Measurements from ENCODE around the gene ZC3H14. TPM values are rescaled to one million over a fixed set of nuclear protein-coding genes. Genes with fewer than 3 reads are reported as not detected.

Gene ZC3H14
- total RNA-seq, 1 donor from 2014 or later: 49.4 TPM

DNA sequence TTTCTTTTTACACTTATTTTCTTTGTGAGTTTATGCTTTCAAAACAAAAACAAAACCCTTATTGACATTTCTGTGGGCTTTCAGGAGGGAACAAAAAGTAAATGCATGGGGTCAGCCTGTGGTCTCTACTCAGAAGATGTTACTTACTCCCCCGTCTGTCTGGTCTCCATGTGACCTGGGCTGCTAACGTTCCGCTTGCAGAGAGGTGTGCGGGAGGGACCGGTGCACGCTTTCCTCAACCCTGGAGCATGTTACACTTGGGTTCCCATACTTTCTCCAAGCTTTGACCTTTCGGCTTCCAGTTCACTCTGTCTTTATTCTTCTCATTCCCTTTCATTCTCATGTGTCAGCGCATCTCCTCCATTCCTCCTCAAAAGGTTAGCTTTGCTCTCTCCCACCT lies 36.5 kb downstream of the ZC3H14 start:
- no peak for ATAC-seq
- intact Hi-C loops (cut with micrococcal nuclease): no loop called here
- DNase-seq: no peak

DNA sequence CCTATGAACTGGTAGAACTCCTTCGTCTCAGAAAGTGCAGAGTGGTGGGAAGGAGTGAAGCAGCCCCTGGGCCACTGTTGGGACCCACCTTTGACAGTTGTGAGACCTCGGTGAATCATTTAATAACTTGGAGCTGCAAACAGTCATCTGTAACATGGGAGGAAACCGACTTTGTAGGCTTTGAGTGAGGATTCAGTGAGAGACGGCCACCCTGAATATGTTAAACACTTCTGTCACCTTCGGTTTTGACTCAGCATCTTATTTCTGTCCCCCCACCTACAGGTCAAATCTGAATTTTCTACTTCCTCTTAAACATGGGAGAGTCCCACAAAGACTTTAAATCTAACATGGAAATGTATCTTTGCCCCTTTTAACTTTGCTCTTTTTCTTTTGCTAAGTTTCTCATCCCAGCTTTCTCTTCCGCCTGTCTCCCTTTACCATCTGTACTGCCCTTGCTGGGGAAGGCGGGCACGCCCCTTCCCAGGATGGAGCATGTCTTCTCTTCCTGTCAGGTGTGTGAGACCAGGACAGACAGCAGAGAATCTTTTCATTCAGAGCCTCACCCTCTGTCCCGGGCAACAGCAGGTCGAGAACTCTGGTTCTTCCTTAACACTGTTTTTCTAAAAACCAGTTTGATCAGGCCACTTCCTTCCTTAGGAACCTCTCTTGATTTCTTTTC lies 37.1 kb downstream of the ZC3H14 start:
- intact Hi-C loops (cut with micrococcal nuclease): no loop called here
- ATAC-seq: no peak
- no peak for DNase-seq

DNA sequence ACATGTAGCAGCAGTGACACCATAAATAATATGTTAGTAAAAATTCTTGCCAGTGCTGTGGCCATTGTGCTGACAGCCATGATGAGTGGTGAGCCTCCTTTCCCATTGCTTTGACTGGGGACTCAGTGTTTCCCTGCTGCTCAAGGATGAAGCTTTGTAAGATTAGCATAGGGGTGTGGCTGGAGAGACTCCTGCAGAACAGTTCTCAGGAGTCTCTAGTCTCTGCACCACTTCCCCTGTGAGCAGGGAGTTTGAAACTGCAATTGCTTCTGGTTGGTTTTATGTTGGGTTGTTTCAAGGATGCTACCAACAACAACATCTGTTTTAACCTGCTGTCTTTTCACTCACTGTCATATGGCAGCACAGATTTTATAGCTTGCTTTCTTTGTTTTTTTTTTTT lies 41.4 kb downstream of the ZC3H14 start:
- ATAC-seq (no peak), DNase-seq (no peak)
- intact Hi-C loops (cut with micrococcal nuclease): no loop called here

DNA sequence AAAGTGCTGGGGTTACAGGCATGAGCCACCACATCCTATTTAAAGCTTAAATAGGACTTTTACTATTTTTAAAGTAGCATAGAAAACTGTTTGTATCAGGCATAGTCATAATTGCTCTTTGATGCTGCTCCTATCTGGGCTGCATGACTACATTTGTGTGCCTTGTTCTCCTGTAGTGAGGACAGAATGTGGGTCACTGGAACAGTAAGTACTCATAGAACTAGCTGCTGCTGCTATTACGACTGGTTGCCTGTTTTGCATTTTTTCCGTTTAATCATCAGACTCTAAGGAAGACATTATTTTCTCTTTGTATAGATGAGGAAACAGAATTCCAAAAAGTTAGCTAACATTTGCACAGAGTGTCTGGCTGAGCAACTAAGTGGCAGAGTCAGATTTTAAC lies 42.8 kb downstream of the ZC3H14 start:
- intact Hi-C loops (cut with micrococcal nuclease): no loop called here
- no peak for DNase-seq
- no peak for ATAC-seq

DNA sequence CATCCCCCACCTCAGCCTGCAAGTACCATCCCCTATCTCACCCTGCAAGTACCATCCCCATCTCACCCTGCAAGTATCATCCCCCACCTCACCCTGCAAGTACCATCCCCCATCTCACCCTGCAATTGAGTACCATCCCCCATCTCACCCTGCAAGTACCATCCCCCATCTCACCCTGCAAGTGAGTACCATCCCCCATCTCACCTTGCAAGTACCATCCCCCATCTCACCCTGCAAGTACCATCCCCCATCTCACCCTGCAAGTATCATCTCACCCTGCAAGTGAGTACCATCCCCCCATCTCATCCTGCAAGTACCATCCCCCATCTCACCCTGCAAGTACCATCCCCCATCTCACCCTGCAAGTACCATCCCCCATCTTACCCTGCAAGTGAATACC lies 45.0 kb downstream of the ZC3H14 start:
- intact Hi-C loops (cut with micrococcal nuclease): no loop called here
- DNase-seq (no peak), ATAC-seq (no peak)

DNA sequence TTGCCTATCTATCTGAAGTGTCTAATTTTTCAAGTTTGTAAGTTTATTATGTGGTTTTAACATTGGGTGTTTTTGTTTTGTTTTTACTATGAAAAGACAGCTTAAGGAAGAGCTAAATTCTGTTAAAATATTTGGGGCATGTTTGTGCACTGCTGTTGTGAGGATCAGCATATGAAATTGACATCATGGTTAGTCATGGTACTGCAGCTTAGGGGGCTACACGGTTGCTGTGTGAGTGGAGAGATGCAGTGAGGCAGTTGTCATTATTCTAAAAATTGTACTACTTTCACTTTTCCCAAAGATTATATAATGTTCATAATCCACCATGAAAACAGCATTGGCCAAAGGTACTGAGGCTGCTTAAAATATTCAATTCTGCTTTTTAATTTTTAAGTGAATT lies 49.0 kb downstream of the ZC3H14 start:
- DNase-seq (no peak), ATAC-seq (no peak)
- intact Hi-C loops (cut with micrococcal nuclease): no loop called here

DNA sequence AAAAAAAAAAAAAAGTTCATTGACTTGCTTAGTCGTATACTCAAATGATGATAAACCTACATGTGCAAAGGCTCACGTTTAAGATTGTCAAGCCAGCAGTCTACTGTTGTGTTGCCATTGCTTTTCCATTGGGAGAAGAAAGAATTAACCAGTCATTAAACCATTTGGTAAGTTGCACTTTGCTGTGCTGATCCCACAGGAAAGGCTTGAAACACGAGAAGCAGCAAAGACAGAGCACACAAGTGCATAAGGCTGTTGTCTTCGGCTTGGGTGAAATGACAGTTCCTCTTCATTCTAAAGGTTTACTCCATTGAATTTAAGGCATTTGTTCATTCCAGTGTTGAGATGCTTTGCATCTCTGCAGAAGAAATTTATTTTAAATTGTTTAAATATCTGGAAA lies 50.1 kb downstream of the ZC3H14 start:
- no peak for DNase-seq
- intact Hi-C loops (cut with micrococcal nuclease): no loop called here
- ATAC-seq: no peak

DNA sequence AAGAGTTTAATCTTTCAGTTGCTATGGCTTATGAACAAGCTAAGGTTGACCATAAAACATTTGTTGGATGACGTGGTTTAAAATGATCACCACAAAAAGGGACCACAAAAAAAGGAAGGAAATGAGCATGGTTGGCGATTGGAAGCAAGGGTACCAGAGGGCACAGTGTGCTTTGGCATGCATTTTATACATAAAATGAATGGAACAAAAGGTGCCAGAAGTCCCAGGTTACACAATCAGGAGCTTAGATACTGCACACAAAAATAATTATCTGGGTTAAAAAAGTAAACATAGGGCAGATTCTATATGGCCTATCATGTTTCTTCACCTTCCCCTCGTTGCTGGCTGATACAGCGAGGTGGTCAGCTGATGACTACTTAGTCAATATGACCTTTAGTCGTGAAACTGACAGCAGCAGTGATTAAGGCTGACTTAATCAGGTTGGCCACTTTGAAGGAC lies 50.7 kb downstream of the ZC3H14 start:
- ATAC-seq: peak; percentile 50
- intact Hi-C loops (cut with micrococcal nuclease): no loop called here
- no peak for DNase-seq

DNA sequence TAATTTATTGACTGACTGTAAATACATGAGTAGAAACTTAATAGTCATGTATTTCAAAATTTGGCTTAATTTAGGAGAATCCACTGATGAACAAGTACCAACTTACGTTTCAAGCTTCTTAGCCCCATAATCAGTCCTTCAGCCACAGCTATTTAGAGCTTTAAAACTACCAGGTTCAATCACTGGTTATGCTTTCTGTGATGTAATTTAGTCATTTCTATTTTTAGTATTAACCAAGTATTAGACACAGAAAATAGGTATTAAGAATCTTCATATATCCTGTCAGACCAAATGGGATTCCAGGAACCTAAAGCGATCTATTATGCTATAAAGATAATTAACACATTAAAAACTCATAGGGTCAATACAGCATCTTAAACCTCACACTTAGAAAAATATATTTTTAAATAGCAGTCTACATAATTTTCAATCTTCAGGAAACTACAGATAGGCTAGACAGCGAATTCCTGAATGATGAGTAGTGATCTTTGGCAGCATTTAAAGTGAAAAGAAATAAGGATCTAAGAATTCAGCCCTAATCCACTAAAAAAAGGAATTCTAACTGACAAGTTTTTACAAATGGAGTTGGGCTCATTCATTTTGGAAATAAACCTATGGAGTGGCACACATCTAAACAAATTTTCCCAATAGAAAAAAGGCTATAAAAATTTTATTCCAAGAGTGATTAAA lies 51.5 kb downstream of the ZC3H14 start:
- no peak for ATAC-seq
- intact Hi-C loops (cut with micrococcal nuclease): no loop called here
- no peak for DNase-seq

DNA sequence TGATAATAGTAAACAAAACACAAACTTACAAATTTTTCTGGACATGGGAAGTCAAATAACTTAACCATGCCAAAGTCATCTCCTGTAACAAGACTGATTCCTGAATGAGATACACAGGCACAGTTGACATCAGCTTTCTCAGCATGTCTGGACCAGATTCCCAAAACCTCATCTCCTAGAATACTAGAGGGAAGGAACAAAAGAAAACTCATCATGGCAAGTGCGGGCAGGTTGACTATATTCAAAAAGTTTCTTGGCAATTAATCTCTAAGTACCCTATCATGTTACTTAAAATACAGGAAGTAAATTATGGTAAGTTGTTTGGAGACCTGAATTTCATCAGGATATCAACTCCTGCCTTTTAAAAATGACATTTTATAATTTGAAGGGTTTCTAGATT lies 53.9 kb downstream of the ZC3H14 start:
- ATAC-seq (no peak), DNase-seq (no peak)
- intact Hi-C loops (cut with micrococcal nuclease): no loop called here

DNA sequence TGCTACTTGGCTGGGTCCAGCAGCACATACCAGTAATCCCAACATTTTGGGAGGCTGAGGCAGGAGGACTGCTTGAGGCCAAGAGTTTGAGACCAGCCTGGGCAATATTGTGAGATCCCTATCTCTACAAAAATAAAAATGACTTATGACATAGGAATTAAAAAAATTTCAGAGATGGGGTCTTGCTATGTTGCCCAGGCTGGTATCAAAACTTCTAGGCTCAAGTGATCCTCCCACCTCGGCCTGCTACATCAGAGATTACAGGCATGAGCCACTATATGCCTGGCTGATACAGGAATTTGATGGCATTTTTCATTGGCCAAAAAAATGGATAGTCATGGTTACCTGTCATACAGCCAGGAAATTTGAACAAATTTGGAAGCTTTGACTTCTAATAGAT lies 54.6 kb downstream of the ZC3H14 start:
- ATAC-seq (no peak), DNase-seq (no peak)

DNA sequence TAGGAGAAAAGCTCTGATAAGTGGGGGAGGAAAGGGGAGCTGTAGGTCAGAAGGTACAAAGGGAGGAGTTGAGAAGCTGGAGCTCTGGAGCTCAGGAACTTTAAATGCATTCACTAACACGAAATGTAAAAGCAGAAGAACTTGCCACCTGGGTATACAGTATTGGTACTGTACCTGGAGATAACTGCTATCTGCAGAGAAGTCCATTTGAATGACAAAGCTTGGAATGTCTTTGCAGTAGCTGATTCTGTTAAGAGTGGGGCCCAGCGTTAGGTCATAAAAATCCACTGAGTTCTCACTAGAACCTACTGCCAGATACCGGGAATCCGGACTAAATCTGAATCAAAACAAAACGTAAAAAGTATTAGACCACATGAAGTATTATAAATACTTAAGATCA lies 55.6 kb downstream of the ZC3H14 start:
- no peak for ATAC-seq
- DNase-seq: no peak
- intact Hi-C loops (cut with micrococcal nuclease): no loop called here

More for the DNA sequence above, 54.6 kb downstream of the ZC3H14 start:
- intact Hi-C loops (cut with micrococcal nuclease): no loop called here

DNA sequence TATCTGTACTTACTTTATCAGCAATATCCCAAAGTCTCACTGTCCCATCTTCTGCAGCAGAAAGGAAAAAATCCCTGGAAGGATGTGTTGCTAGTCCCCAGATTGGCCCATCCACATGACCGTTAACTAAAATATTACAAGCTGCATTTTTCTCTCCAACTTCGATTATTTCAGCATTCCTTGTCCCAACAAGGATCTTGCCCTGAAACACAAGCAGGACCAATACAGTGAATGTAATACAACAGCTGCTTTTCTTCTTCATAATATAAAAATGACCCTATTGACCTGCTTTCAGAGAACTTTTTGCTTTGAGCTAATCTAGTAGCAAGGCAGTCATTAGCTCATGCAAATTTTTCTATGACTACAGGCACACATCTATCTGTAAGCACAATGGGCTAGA lies 58.3 kb downstream of the ZC3H14 start:
- intact Hi-C loops (cut with micrococcal nuclease): no loop called here
- DNase-seq (no peak), ATAC-seq (no peak)

DNA sequence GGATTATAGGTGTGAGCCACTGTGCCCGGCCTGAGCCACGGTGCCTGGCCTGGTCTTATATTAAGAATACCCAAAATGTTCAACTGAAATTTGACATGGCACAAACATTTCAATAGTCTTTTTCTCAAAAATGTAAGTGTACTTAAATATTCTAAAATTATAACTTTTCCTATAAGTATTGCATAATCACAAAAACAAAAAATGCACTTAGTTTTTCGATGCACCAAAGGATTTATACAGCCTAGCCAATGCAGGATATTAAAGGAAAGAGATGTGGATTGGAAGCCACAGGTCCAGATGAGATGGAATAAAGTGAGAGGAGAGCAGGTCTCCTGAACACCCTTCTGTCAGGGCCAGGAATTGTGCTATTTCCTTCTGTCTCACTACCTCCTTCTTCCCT lies 62.8 kb downstream of the ZC3H14 start:
- intact Hi-C loops (cut with micrococcal nuclease): no loop called here
- no peak for DNase-seq

DNA sequence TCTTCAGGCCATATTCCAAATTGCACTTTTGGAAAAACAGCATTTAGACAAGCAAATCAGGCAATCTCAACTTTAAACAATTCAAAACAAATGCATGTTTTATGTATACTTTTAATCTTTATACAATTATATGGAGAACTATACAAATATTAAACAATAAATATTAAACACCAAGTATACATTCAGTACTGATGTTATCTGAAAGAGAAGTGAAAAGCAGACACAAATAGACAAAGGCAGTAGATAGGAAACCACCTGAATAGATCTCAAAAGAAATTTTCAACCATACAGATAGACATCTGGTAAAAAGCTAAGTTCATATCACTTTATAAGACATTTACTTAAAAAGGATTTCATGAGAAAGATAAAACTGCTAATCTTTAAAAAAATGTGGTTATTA lies 65.2 kb downstream of the ZC3H14 start:
- ATAC-seq: no peak
- no peak for DNase-seq
- intact Hi-C loops (cut with micrococcal nuclease): no loop called here

More for the DNA sequence above, 62.8 kb downstream of the ZC3H14 start:
- ATAC-seq: no peak

DNA sequence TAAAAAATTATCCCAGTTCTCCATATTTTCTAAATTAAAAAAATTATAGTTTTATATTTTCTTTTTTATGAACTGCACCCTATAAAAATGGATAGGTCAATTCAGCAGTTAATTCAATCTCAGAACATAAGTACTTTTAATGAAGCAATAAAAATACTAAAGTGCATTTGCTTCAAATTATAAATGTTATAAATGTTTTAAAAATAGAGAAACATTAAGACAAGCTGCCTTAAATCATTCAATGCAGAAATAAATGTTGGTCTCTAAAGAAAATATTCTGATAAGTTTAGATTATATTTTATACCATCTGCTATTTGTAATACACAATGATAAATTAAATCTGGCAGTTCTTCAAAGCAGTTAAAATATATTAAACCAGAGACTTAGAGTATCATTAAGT lies 65.6 kb downstream of the ZC3H14 start:
- ATAC-seq (no peak), DNase-seq (no peak)
- intact Hi-C loops (cut with micrococcal nuclease): no loop called here

DNA sequence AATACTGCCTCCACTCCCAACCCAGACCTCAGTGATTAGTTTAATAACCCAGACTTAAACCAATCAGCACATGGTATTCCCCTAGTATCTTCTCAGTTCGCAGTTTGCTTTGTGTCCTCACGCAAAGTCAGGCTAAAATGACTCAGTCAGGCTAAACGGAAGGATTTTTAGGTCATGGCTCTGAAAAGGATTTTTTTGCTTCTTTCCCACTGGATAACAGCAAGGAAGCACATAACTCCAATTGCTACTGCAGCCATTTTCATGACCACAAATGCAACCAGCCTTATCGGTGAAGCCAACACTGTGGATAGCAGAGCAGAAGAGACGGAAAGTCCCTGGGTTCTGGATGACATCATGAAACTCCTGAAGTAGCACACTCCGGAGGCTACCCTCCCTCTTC lies 67.7 kb downstream of the ZC3H14 start:
- no peak for ATAC-seq
- DNase-seq: no peak
- intact Hi-C loops (cut with micrococcal nuclease): no loop called here

DNA sequence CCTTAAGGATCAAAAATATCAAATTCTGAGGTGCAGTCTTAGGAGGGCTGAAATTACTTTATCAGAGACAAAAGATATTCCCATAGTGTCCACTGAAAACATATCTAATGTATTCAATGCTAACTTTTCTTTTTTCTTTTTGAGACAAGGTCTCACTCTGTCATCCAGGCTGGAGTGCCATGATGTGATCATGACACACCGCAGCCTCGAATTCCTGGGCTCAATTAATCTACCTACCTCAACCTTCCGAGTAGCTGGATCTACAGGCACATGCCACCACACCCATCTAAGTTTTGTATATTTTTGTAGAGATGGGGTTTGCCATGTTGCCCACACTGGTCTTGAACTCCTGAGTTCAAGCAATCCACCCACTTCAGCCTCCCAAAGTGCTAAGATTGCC lies 68.3 kb downstream of the ZC3H14 start:
- ATAC-seq (no peak), DNase-seq (no peak)
- intact Hi-C loops (cut with micrococcal nuclease): no loop called here

DNA sequence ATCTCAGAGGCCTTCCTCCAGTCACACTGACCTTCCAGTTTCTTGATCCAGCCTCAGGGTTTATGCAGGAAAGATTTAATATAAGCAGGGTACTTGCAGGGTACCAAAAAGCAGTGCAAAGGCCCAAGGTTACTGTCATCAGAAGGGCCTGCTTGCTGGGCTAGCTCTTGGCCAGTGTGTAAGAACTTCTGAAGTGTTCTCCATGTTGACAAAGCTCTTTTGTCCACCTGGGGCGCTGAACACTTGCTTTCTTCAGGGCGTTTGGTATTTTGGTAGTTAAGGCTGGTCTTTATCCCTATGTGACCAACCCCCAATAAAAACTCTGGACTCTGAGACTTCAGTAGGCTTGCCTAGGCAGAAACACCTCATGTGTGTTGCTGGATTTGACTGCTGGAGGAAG lies 69.7 kb downstream of the ZC3H14 start:
- DNase-seq (no peak), ATAC-seq (no peak)
- intact Hi-C loops (cut with micrococcal nuclease): no loop called here

DNA sequence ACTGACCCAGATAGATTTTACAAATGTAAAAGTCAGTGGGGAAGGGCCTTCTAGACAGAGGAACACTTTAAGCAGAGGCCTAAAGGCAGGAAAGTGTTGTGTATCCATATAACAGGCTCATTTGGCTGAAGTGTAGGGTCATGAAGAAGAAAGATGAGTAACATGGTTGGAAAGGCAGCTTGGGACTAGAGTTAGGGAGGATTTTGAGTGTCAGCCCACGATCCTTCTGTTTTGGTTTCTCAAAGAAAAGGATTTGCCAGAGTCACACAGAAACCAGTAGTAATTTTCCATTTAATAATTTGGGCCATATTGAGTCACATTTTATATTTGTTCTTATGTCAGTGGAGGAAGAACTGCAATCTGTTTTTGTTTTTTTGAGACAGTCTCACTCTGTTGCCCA lies 76.4 kb downstream of the ZC3H14 start:
- intact Hi-C loops (cut with micrococcal nuclease): no loop called here
- ATAC-seq: no peak
- DNase-seq: no peak

DNA sequence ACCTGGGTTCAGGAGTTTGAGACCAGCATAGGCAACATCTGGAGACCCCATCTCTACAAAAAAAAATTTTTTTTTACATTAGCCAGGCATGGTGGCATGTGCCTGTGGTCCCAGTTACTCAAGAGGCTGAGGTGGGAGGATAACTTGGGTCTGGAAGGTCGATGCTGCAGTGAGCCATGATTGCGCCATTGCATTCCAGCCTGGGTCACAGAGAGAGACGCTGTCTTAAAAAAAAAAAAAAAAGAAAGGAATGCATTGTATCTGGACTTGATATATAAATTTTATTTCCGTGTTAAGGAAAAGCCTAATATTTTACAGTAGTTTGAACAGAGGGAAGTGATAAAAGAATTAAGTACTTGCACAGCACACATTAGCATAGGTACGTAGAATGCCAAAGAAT lies 97.2 kb downstream of the ZC3H14 start:
- DNase-seq (no peak), ATAC-seq (no peak)
- intact Hi-C loops (cut with micrococcal nuclease): no loop called here

Measured in left ventricle myocardium superior (tissue), 1 donor.